OCI-M1 (cell line): Measurements from ENCODE around the gene SLMAP.

Experiments used
- DNase-seq: peaks from one replicate; lab custom pipeline; 2025; lab: John Stamatoyannopoulos, UW

The SLMAP gene

GRCh38 chr3:57963811-57964346 lies 207.8 kb downstream of the SLMAP start:
- DNase-seq: no peak

DNA sequence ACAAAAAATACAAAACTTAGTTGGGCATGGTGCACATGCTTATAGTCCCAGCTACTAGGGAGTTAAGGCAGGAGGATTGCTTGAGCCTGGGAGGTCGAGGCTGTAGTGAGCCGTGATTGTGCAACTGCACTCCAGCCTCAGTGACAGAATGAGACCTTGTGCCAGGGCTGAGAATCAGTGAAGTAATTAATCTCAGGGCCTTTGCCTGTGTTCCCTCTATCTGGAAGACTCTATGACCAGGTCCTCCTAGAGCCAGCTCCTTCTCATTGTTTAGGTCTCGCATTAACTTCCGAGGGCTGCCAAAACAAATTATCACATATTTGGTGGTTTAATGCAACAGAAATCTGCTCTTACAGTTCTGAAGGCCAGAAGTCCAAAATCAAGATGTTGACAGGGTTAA lies 210.7 kb downstream of the SLMAP start:
- DNase-seq: no peak

DNA sequence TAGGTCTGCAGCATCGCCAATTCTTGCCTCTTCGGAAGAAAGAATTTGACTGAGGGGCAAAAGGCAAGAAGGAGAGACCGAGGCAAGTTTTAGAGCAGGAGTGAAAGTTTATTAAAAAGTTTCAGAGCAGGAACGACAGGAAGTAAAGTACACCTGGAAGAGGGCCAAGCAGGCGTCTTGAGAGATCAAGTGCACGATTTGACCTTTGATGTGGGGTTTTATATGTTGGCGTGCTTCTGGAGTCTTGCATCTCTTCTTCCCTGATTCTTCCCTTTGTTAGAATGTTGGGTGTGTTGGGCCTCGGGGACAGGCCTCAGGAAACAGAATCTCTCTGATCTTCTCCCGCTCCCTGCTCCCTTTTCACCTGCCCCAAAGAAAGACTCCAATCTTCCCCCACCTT lies 211.5 kb downstream of the SLMAP start:
- DNase-seq: no peak

- no peak for DNase-seq
These were observed 212.4 kb downstream of the SLMAP start for GRCh38 chr3:57968501-57968900.

- no peak for DNase-seq
These were observed 215.9 kb downstream of the SLMAP start for GRCh38 chr3:57971975-57972374.

- no peak for DNase-seq
These were observed 216.5 kb downstream of the SLMAP start for GRCh38 chr3:57972531-57973111.

GRCh38 chr3:57973715-57974477 lies 217.8 kb downstream of the SLMAP start:
- no peak for DNase-seq

DNA sequence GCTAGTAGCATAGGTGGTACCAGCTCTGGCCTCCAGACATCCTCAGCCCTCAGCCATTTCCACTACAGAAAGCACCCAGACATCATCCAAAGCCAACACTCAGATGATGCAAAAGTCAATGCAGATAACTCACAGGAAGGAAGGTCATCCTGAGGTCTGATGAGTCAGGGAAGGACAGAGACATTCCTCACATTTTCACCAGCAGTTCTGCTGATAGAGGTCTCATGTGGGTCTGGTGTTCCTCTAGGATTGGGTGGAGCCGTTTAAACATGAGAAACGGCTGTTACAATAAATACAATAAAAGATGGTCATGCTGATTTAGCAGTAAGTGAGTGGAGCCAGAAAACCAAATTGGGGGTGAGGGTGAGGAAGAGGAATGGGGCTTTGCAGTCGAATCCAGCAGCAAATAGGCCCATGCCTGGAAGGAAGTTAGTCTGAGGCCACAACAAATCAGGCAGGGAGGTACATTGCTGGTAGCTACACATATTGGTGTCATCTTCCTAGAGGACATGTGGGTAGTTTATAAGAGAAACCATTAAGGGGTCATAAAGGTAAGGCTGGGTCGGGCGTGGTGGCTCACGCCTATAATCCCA lies 218.8 kb downstream of the SLMAP start:
- DNase-seq: peak; percentile 21

- DNase-seq: peak; percentile 12
These were observed 221.7 kb downstream of the SLMAP start for GRCh38 chr3:57977818-57978235.

DNA sequence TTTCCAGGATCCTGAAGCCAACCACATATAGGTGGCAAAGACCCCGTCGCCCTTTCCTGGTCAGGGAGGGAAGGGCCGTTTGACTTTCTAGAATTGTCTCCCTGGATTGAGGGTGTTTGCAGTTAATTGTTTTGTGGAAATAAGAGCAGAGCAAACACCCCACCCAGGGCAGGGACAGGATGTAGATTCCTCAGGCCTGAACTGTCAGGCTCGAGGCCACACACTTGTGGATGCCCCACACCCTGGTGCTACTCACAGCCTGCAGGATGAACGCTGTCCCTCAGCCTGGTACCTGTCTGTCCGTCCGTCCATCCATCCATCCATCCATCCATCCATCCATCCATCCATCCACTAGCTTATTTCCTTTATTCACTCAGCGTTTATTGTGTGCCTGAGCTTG lies 222.2 kb downstream of the SLMAP start:
- DNase-seq: no peak
